GM23338 (cell line): ENCODE results near the gene TMEM178A. TPM values are rescaled to one million over a fixed set of nuclear protein-coding genes. Genes with fewer than 3 reads are reported as not detected.

Source experiments
- ATAC-seq: fragments of 200-7000 bp; cut with Tn5 transposase; 3 replicates; pipeline ENCODE4 v1.9.1; 2020
- DNase-seq: peaks from one replicate; pipeline ENCODE4 v3.0.0-alpha.2; 2015; ENCODE audit warnings: low spot score
- H2AFZ ChIP-seq: fragments of 200-600 bp; sonication (generic); 2 replicates; pipeline ENCODE4 v1.8.0; 2016; ENCODE audit warnings: antibody characterized with exemption, mild to moderate bottlenecking, moderate library complexity
- H3F3A ChIP-seq: fragments of 200-600 bp; sonication (generic); replicated peaks from 2 replicates; pipeline ENCODE4 v1.8.0; 2017; ENCODE audit warnings: antibody characterized with exemption, mixed run types, low read depth
- H3K27ac ChIP-seq: fragments of 200-600 bp; sonication (generic); 2 replicates; pipeline ENCODE4 v1.6.1; 2016; ENCODE audit warnings: low read depth
- H3K27me3 ChIP-seq: fragments of 200-600 bp; sonication (generic); 2 replicates; pipeline ENCODE4 v1.8.0; 2016; ENCODE audit warnings: mild to moderate bottlenecking, mixed run types, moderate library complexity; ENCODE audit not compliant: insufficient read depth
- H3K36me3 ChIP-seq: fragments of 200-600 bp; sonication (generic); 2 replicates; pipeline ENCODE4 v1.8.0; 2016; ENCODE audit warnings: mild to moderate bottlenecking; ENCODE audit not compliant: insufficient read depth
- H3K4me1 ChIP-seq: fragments of 200-600 bp; sonication (generic); 2 replicates; pipeline ENCODE4 v1.8.0; 2016; ENCODE audit warnings: mild to moderate bottlenecking, moderate library complexity; ENCODE audit not compliant: insufficient read depth
- H3K4me2 ChIP-seq: fragments of 200-600 bp; sonication (generic); 2 replicates; pipeline ENCODE4 v1.7.1; 2017; ENCODE audit warnings: mixed run types
- H3K4me3 ChIP-seq: fragments of 200-600 bp; sonication (generic); 2 replicates; pipeline ENCODE4 v1.6.1; 2016; ENCODE audit warnings: mixed run types
- H3K79me2 ChIP-seq: fragments of 200-600 bp; sonication (generic); replicated peaks from 2 replicates; pipeline ENCODE4 v1.8.0; 2017; ENCODE audit warnings: mild to moderate bottlenecking; ENCODE audit not compliant: insufficient read depth
- H3K9me2 ChIP-seq: fragments of 200-600 bp; sonication (generic); 2 replicates; pipeline ENCODE4 v1.8.0; 2017; ENCODE audit not compliant: insufficient read depth
- H4K20me1 ChIP-seq: fragments of 200-600 bp; sonication (generic); replicated peaks from 2 replicates; pipeline ENCODE4 v1.8.0; 2017; ENCODE audit warnings: mild to moderate bottlenecking; ENCODE audit not compliant: insufficient read depth
- H3K27ac Mint-ChIP-seq: 2 replicates; pipeline ENCODE4 v1.8.0; 2020; ENCODE audit warnings: inconsistent platforms, mild to moderate bottlenecking, moderate library complexity, mixed read lengths
- H3K27me3 Mint-ChIP-seq: 3 replicates; pipeline ENCODE4 v1.8.0; 2022; ENCODE audit warnings: low read depth, mild to moderate bottlenecking, moderate library complexity, mixed read lengths, inconsistent platforms; ENCODE audit not compliant: insufficient read depth, poor library complexity
- H3K36me3 Mint-ChIP-seq: 3 replicates; pipeline ENCODE4 v1.8.0; 2021; ENCODE audit warnings: low read depth, mild to moderate bottlenecking, inconsistent platforms, moderate library complexity, mixed read lengths
- H3K4me1 Mint-ChIP-seq: 3 replicates; pipeline ENCODE4 v1.8.0; 2020; ENCODE audit warnings: mild to moderate bottlenecking, inconsistent platforms, mixed read lengths
- H3K4me3 Mint-ChIP-seq: 3 replicates; pipeline ENCODE4 v1.8.0; 2021; ENCODE audit warnings: moderate library complexity, mild to moderate bottlenecking, inconsistent platforms, mixed read lengths
- H3K9me3 Mint-ChIP-seq: 3 replicates; pipeline ENCODE4 v1.8.0; 2020; ENCODE audit warnings: moderate library complexity, mild to moderate bottlenecking, inconsistent platforms, mixed read lengths
- ETS1 ChIP-seq: IDR thresholded peaks from 2 replicates; pipeline ENCODE4 v1.6.1; 2016; ENCODE audit warnings: antibody characterized with exemption
- EZH2 ChIP-seq: fragments of 200-600 bp; sonication (generic); IDR thresholded peaks from one replicate; pipeline ENCODE4 v1.8.0; 2017; ENCODE audit warnings: antibody characterized with exemption, mild to moderate bottlenecking, low read depth; ENCODE audit not compliant: unreplicated experiment
- EZH2phosphoT487 ChIP-seq: fragments of 200-600 bp; sonication (generic); IDR thresholded peaks from one replicate; pipeline ENCODE4 v1.8.1; 2018; ENCODE audit warnings: antibody characterized with exemption; ENCODE audit not compliant: unreplicated experiment
- JUNB ChIP-seq: IDR thresholded peaks from one replicate; pipeline ENCODE4 v1.6.1; 2016; ENCODE audit warnings: antibody characterized with exemption; ENCODE audit not compliant: unreplicated experiment
- POLR2AphosphoS5 ChIP-seq: IDR thresholded peaks from 2 replicates; pipeline ENCODE4 v1.6.1; 2016; ENCODE audit warnings: antibody characterized with exemption, low read depth
- REST ChIP-seq: IDR thresholded peaks from one replicate; pipeline ENCODE4 v1.6.1; 2018; ENCODE audit warnings: antibody characterized with exemption; ENCODE audit not compliant: unreplicated experiment
- ZNF114 ChIP-seq: fragments of 250-450 bp; sonication (Bioruptor Pico); IDR thresholded peaks from 2 replicates; pipeline ENCODE4 v1.5.0; 2020; ENCODE audit warnings: mild to moderate bottlenecking, moderate library complexity
- ZNF331 ChIP-seq: fragments of 250-450 bp; sonication (Bioruptor Pico); IDR thresholded peaks from 2 replicates; pipeline ENCODE4 v1.5.0; 2020; ENCODE audit warnings: low read depth, mild to moderate bottlenecking, moderate library complexity
- polyA plus RNA-seq: library from polyadenylated mRNA; unstranded; fragments of >200 nt; fragmentation: Nextera tagmentation; extraction: Ambion mirVana; gene quantifications from 2 replicates; pipeline ENCODE4 v1.2.1, GENCODE V29; 2016
- total RNA-seq: library from RNA; depleted of rRNA; stranded (reverse); fragments of >200 nt; shearing (Covaris generic); gene quantifications from 2 replicates; pipeline ENCODE4 v1.2.3, GENCODE V29; 2014
- TF ChIP-seq, protein P1 (sequence below), 2 experiments: fragments of 200-600 bp in 1 of 2; sonication (generic) in 1 of 2; conservative IDR thresholded peaks; 2 replicates each; pipeline versions ENCODE4 v1.5.1 to v1.6.1; 2016 to 2017; ENCODE audit warnings: antibody characterized with exemption in 2 of 2, low read depth in 2 of 2, mild to moderate bottlenecking in 2 of 2, moderate library complexity in 1 of 2

Gene TMEM178A
- total and polyA plus RNA-seq, 2 experiments from 2014 or later, result 10.3 to 12.3 TPM

- TF ChIP-seq REST, result no peak
Observed at GRCh38 chr2:39717067-39717466, 51.4 kb downstream of the TMEM178A start (continued).

- Mint-ChIP-seq H3K36me3 (no peaks in the 10 kb centered on the region), H3K4me1 (peaks cover 16% of the 10 kb centered on the region), H3K9me3 (no peaks in the 10 kb centered on the region), H3K27ac (no peak overlapping the region), H3K4me3 (no peak overlapping the region), H3K27me3 (peaks cover 1% of the 10 kb centered on the region)
- Histone ChIP-seq H3K27me3 (no peaks in the 10 kb centered on the region), H3K79me2 (no peaks in the 10 kb centered on the region), H3K9me2 (no peaks in the 10 kb centered on the region), H3K4me1 (peaks cover 28% of the 10 kb centered on the region), H3F3A (no peaks in the 10 kb centered on the region), H3K4me2 (no peak overlapping the region), H4K20me1 (no peaks in the 10 kb centered on the region), H2AFZ (no peak overlapping the region), H3K27ac (no peak overlapping the region; the same call in 1 of the 2 replicates), H3K4me3 (no peak overlapping the region), H3K36me3 (no peaks in the 10 kb centered on the region)
- TF ChIP-seq REST, result no peak
- TF ChIP-seq JUNB, result no peak
- TF ChIP-seq EZH2, result no peak
- TF ChIP-seq ZNF331, result no peak
- no peak for TF ChIP-seq ZNF114 (CRISPR knock-in tag)
- no peak for TF ChIP-seq POLR2AphosphoS5
- ATAC-seq (no peak), DNase-seq (no peak)
Observed at GRCh38 chr2:39718483-39718882, 52.8 kb downstream of the TMEM178A start.

DNA sequence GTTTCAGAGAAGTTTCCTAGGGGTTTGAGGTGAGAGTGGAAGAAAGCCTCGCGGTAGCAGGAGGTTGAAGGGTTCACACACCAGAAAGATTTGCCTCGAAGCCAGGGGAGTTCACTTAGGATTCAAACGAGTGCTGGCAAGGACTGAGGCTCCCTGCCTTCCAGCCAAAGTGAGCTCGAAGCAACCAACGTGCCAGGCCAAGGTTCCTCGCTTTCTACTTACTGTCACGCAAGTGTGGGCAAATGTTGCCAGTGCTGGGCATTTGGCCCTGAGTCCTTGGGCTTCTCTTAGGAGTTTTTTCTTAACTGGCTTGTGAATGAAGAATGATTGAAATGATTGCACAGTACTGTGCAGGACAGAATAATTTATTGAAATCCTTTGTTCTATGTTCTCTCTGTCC, 53.6 kb downstream of the TMEM178A start:
- no peaks in the 10 kb centered on the region for H3K27me3 ChIP-seq
- H3K4me3 Mint-ChIP-seq, result no peak overlapping the region
- H4K20me1 ChIP-seq, result no peaks in the 10 kb centered on the region
- no peaks in the 10 kb centered on the region for H3K79me2 ChIP-seq
- no peak overlapping the region for H3K27ac Mint-ChIP-seq
- peaks cover 1% of the 10 kb centered on the region for H3K27me3 Mint-ChIP-seq
- no peaks in the 10 kb centered on the region for H3F3A ChIP-seq
- no peaks in the 10 kb centered on the region for H3K9me3 Mint-ChIP-seq
- no peak for DNase-seq
- no peaks in the 10 kb centered on the region for H3K36me3 Mint-ChIP-seq
- peaks cover 33% of the 10 kb centered on the region for H3K4me1 ChIP-seq
- peaks cover 22% of the 10 kb centered on the region for H3K4me1 Mint-ChIP-seq
- no peak overlapping the region for H3K4me2 ChIP-seq
- no peak overlapping the region for H2AFZ ChIP-seq
- no peaks in the 10 kb centered on the region for H3K9me2 ChIP-seq
- no peaks in the 10 kb centered on the region for H3K36me3 ChIP-seq
- no peak for ATAC-seq
- H3K4me3 ChIP-seq, result no peak overlapping the region
- H3K27ac ChIP-seq, result no peak overlapping the region
- TF ChIP-seq EZH2phosphoT487 (no peak), ZNF331 (no peak), ETS1 (no peak), EZH2 (no peak)
- TF ChIP-seq, protein P1, sequence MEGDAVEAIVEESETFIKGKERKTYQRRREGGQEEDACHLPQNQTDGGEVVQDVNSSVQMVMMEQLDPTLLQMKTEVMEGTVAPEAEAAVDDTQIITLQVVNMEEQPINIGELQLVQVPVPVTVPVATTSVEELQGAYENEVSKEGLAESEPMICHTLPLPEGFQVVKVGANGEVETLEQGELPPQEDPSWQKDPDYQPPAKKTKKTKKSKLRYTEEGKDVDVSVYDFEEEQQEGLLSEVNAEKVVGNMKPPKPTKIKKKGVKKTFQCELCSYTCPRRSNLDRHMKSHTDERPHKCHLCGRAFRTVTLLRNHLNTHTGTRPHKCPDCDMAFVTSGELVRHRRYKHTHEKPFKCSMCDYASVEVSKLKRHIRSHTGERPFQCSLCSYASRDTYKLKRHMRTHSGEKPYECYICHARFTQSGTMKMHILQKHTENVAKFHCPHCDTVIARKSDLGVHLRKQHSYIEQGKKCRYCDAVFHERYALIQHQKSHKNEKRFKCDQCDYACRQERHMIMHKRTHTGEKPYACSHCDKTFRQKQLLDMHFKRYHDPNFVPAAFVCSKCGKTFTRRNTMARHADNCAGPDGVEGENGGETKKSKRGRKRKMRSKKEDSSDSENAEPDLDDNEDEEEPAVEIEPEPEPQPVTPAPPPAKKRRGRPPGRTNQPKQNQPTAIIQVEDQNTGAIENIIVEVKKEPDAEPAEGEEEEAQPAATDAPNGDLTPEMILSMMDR (conservative IDR thresholded peaks at IDR 0.05; ENCODE audit: low read depth in 2 of 2), result no peak
